HFFc6 (cell line): Measurements from ENCODE around the gene SH2D4B. TPM values are rescaled to one million over a fixed set of nuclear protein-coding genes. Genes with fewer than 3 reads are reported as not detected.

Experiments
- DNase-seq: peaks from one replicate; pipeline ENCODE4 v3.0.0-alpha.2; 2018
- H3K27ac Mint-ChIP-seq: 2 replicates; pipeline ENCODE4 v1.8.0; 2020; ENCODE audit warnings: mild to moderate bottlenecking, mixed read lengths
- H3K27me3 Mint-ChIP-seq: 2 replicates; pipeline ENCODE4 v1.8.0; 2021; ENCODE audit warnings: mild to moderate bottlenecking, moderate library complexity, mixed read lengths; ENCODE audit not compliant: insufficient read depth
- H3K36me3 Mint-ChIP-seq: 2 replicates; pipeline ENCODE4 v1.8.0; 2021; ENCODE audit warnings: low read depth, mixed read lengths
- H3K4me1 Mint-ChIP-seq: 2 replicates; pipeline ENCODE4 v1.8.0; 2020; ENCODE audit warnings: low read depth, mixed read lengths
- H3K4me3 Mint-ChIP-seq: 2 replicates; pipeline ENCODE4 v1.8.0; 2020; ENCODE audit warnings: mild to moderate bottlenecking, moderate library complexity, mixed read lengths
- H3K9me3 Mint-ChIP-seq: 2 replicates; pipeline ENCODE4 v1.8.0; 2020; ENCODE audit warnings: mild to moderate bottlenecking, mixed read lengths
- total RNA-seq, 6 experiments: library from RNA; stranded (reverse); fragmentation: NEBNext Ultra II Directional; extraction: Animal tissue kit (Norgen Biotek cat#: 25700); gene quantifications; 2 replicates in 1 of 6; 3 replicates in 5 of 6; pipeline ENCODE4 v1.2.3, GENCODE V29; 2021
- TF ChIP-seq, protein P1 (sequence below): fragments of 200-600 bp; sonication (generic); IDR thresholded peaks from 2 replicates; pipeline ENCODE4 v1.5.0; 2021; ENCODE audit warnings: antibody characterized with exemption, mild to moderate bottlenecking

Gene SH2D4B
- total RNA-seq, 6 experiments from 2014 or later, result not detected

DNA sequence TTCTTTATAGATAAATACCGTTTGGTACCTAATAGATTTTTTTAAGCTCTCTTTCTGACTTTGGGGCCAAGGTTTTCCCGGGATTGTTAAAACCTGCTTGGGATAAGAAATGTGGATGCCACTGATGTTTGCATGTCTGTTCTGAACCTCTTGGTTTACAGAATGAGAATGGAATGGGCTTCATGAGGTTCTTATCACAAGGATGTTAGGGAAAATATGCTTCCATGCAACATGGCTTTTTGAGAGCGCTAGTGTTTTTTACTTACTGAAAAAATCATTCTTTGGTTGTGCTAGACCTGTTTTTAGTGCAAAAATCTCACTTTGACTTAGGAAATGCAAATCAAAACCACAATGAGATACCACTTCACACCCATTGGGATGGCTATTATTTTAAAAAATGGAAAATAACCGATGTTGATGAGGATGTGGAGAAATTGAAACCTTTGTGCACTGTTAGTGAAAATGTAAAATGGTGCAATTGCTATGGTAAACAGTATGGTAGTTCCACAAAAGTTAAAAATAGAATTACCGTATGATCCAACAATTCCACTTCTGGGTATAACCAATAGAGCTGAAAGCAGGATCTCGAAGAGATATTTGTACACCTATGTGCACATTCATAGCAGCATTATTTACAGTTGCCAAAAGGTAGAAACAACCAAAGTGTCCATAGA lies 44.7 kb upstream of the SH2D4B start:
- Mint-ChIP-seq H3K4me3 (no peak overlapping the region), H3K9me3 (no peaks in the 10 kb centered on the region), H3K36me3 (peaks cover 49% of the 10 kb centered on the region), H3K27me3 (peaks cover 1% of the 10 kb centered on the region; the same call in 1 of the 2 replicates), H3K27ac (peak overlapping the region; percentile 73), H3K4me1 (peaks cover 80% of the 10 kb centered on the region)
- TF ChIP-seq, protein P1, sequence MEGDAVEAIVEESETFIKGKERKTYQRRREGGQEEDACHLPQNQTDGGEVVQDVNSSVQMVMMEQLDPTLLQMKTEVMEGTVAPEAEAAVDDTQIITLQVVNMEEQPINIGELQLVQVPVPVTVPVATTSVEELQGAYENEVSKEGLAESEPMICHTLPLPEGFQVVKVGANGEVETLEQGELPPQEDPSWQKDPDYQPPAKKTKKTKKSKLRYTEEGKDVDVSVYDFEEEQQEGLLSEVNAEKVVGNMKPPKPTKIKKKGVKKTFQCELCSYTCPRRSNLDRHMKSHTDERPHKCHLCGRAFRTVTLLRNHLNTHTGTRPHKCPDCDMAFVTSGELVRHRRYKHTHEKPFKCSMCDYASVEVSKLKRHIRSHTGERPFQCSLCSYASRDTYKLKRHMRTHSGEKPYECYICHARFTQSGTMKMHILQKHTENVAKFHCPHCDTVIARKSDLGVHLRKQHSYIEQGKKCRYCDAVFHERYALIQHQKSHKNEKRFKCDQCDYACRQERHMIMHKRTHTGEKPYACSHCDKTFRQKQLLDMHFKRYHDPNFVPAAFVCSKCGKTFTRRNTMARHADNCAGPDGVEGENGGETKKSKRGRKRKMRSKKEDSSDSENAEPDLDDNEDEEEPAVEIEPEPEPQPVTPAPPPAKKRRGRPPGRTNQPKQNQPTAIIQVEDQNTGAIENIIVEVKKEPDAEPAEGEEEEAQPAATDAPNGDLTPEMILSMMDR, result no peak
- DNase-seq, result no peak

DNA sequence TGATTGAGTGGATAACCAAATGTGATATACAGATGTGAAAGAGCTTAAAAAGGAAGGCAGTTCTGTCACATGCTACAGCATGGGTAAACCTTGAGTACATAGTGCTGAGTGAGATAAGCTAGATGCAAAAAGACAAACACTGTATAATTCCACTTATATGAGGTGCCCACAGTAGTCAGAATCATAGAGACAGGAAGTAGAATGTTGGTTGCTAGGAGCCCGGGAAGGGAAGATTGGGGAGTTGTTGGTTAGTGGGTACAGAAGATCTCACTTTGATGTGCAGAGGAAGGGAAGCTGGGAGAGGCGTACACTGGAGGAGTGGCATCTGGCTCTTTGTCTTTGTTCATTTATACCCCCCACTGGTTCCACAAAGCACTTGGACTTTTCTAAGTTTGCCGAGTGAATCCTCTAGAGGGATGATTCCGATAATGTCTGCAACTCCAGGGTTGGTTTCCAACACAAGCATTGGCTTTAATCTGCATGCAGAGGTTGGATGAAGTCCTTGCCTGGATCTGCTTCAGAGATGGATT lies 44.1 kb upstream of the SH2D4B start:
- no peak for DNase-seq

DNA sequence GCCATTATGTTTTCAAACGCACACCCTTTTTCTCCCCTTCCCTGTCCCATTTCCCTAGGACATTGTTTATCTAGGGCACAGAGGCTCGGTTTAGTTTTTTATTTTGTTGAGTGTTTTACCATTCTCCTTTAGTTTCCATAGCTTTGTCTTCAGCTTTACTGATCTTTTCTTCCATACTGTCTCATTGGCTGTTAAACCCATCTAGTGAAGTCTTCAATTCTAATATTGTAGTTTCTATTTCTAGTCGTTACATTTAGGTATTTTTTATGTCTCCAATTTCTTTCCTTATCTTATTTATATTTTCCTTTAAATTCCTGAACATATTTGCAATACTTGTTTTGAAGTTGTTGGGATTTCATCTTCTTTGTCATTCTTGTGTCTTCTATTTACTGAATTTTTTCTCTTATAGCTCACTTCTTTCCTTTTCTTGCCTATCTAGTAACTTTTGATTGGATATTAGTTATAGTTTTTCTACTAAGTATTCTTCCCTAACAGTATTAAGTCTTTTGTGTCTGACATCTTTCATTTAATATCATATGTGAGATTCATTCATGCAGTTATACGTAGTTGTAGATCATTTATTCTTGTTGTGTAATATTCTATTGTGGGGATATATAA lies 41.0 kb upstream of the SH2D4B start:
- peaks cover 94% of the 10 kb centered on the region for H3K4me1 Mint-ChIP-seq
- no peaks in the 10 kb centered on the region for H3K9me3 Mint-ChIP-seq
- no peak overlapping the region for H3K4me3 Mint-ChIP-seq
- DNase-seq, result no peak
- TF ChIP-seq, protein P1, result no peak
- H3K36me3 Mint-ChIP-seq, result peaks cover 29% of the 10 kb centered on the region
- H3K27me3 Mint-ChIP-seq, result no peaks in the 10 kb centered on the region; the same call in 1 of the 2 replicates
- H3K27ac Mint-ChIP-seq, result peak overlapping the region; percentile 92

More for the DNA sequence above, 44.1 kb upstream of the SH2D4B start:
- Mint-ChIP-seq H3K36me3 (peaks cover 49% of the 10 kb centered on the region), H3K4me3 (no peak overlapping the region), H3K9me3 (no peaks in the 10 kb centered on the region), H3K27me3 (peaks cover 1% of the 10 kb centered on the region; the same call in 1 of the 2 replicates), H3K27ac (peak overlapping the region; percentile 73), H3K4me1 (peaks cover 82% of the 10 kb centered on the region)
- TF ChIP-seq, protein P1, result no peak

DNA sequence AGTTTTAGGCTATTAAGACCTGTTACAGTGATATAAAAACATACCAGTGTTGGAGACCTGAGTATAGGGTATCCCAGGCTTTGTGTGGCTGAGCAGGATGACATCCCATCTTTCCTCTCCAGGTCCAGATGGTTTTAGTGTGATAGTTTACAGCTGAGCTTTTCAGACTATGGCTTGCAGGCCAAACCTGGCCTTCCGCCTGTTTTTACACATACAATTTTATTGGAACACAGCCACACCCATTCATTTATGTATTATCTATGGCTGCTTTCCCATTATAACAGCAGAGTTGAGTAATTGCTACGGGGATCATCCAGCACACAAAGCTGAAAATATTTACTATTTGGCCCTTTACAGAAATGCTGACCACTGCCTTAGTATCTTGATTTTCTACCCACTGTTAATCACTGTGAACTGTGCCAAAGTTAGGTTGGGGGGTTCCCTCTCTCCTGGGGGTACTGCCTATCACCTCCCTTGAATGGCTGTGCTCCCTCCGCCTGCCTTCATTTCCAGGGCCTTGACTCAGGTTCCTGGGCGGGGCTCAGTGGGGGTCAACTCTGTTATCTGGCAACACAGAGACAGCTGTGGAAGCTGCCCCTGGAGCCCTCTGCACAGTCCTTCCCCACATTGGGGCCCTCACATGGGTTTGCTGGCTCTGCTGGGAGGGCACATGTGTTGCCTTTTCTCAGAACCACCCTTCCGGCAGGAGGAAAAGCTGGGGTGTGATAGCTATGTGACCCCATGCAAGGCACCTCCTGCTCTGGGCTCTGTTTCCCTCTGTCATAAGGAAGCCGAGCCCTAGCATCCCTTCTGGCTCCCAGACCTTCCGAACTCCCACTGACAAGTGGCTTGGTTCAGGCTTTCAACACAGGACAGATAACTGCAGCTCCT lies 40.3 kb upstream of the SH2D4B start:
- peaks cover 97% of the 10 kb centered on the region for H3K4me1 Mint-ChIP-seq
- no peaks in the 10 kb centered on the region for H3K9me3 Mint-ChIP-seq
- peaks cover 36% of the 10 kb centered on the region for H3K36me3 Mint-ChIP-seq
- no peaks in the 10 kb centered on the region; the same call in 1 of the 2 replicates for H3K27me3 Mint-ChIP-seq
- TF ChIP-seq, protein P1, result no peak
- H3K4me3 Mint-ChIP-seq, result peak overlapping the region; percentile 52
- H3K27ac Mint-ChIP-seq, result peak overlapping the region; percentile 92
- peak; percentile 58 for DNase-seq

DNA sequence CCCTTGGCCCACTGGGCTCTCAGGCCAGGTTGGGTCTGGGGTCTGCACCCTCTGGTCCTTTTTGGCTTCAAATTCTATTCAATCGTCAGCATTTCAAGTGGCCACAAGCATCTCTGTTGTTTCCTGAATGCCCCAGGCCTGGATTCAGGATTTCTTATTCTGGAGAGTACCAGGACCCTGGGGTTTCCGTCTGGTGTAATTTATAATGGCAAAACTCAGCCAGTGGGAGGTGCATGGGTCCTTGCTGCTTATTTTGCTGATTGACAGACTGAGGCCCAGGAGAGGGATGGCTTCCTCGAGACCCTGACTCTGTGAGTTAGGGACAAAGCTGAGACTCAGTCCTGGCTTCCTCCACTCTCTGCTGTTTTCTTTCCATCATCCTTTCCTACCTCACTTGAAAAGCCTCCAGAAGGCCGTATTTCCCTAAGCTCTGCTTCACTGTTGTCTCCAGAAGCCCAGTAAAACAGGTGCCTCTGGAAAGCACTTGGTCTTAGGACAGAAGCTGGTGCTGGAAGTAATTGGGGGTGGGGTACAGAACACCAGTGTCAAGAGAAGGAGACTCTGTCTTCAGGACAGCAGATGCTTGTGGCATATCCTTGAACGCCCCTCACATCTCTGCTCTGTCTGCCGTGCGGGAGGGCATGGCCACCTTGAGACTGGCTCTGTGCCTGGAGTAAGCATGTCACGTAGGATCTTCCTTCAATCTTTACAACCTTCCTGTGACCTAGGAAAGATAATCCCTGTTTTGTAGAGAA lies 39.4 kb upstream of the SH2D4B start:
- peaks cover 97% of the 10 kb centered on the region for H3K4me1 Mint-ChIP-seq
- H3K27me3 Mint-ChIP-seq, result no peaks in the 10 kb centered on the region; the same call in 1 of the 2 replicates
- H3K4me3 Mint-ChIP-seq, result peak overlapping the region; percentile 52
- DNase-seq, result no peak
- TF ChIP-seq, protein P1, result no peak
- no peaks in the 10 kb centered on the region for H3K9me3 Mint-ChIP-seq
- peaks cover 44% of the 10 kb centered on the region for H3K36me3 Mint-ChIP-seq
- peak overlapping the region; percentile 92 for H3K27ac Mint-ChIP-seq
